Caco-2 (cell line): ENCODE data around the gene PBX1. TPM values are rescaled to one million over a fixed set of nuclear protein-coding genes. Genes with fewer than 3 reads are reported as not detected.

Experiments used
- BruUV-seq: library from RNA; stranded (reverse); fragments of 400-500 nt; replicated peaks from 2 replicates; lab custom pipeline; 2021; lab: Mats Ljungman, UMichigan
- CTCF ChIA-PET: fragments of 300-600 bp; sonication (Branson Sonifier 250); formaldehyde crosslinking; loops from one replicate; lab custom pipeline; 2022; ENCODE audit warnings: antibody characterized with exemption; lab: Charles Lee
- POLR2A ChIA-PET: fragments of 300-600 bp; sonication (Branson Sonifier 250); formaldehyde crosslinking; loops from one replicate; lab custom pipeline; 2022; ENCODE audit warnings: antibody characterized with exemption; lab: Charles Lee
- DNase-seq, 2 experiments: peaks; one replicate each; pipeline versions ENCODE4 v3.0.0 to v3.0.0-alpha.2; 2020 to 2022
- H3K27me3 ChIP-seq: replicated peaks from 2 replicates; pipeline ENCODE4 v1.6.0; 2011; ENCODE audit warnings: low read length; ENCODE audit not compliant: control insufficient read depth, insufficient read depth
- H3K36me3 ChIP-seq: 2 replicates; pipeline ENCODE4 v1.5.1; 2011; ENCODE audit warnings: low read length; ENCODE audit not compliant: control insufficient read depth, insufficient read depth
- H3K4me1 ChIP-seq: fragments of 250-450 bp; sonication (Bioruptor Pico); 2 replicates; pipeline ENCODE4 v1.5.1; 2020; ENCODE audit warnings: mild to moderate bottlenecking
- H3K4me3 ChIP-seq: 2 replicates; pipeline ENCODE4 v1.5.1; 2011; ENCODE audit warnings: low read depth, mild to moderate bottlenecking, control low read depth, low read length
- H3K9me3 ChIP-seq: fragments of 250-450 bp; sonication (Bioruptor Pico); 2 replicates; pipeline ENCODE4 v1.5.1; 2020; ENCODE audit warnings: mild to moderate bottlenecking, moderate library complexity
- H3K27ac Mint-ChIP-seq: one replicate; pipeline ENCODE4 v1.8.0; 2022; ENCODE audit warnings: mixed read lengths; ENCODE audit not compliant: unreplicated experiment
- H3K27me3 Mint-ChIP-seq: one replicate; pipeline ENCODE4 v1.8.0; 2022; ENCODE audit warnings: mixed read lengths; ENCODE audit not compliant: insufficient read depth, unreplicated experiment
- H3K36me3 Mint-ChIP-seq: one replicate; pipeline ENCODE4 v1.8.0; 2022; ENCODE audit warnings: mild to moderate bottlenecking, mixed read lengths; ENCODE audit not compliant: insufficient read depth, unreplicated experiment
- H3K4me1 Mint-ChIP-seq: one replicate; pipeline ENCODE4 v1.8.0; 2022; ENCODE audit warnings: low read depth, mixed read lengths; ENCODE audit not compliant: unreplicated experiment
- H3K4me3 Mint-ChIP-seq: one replicate; pipeline ENCODE4 v1.8.0; 2022; ENCODE audit warnings: mild to moderate bottlenecking, moderate library complexity, mixed read lengths; ENCODE audit not compliant: unreplicated experiment
- H3K9me3 Mint-ChIP-seq: one replicate; pipeline ENCODE4 v1.8.0; 2022; ENCODE audit warnings: mixed read lengths; ENCODE audit not compliant: unreplicated experiment
- intact Hi-C: fragments of 100-400 bp; cut with micrococcal nuclease; formaldehyde crosslinking; loops from one replicate; pipeline ENCODE4 v1.10.0; 2022; ENCODE audit not compliant: unreplicated experiment
- total RNA-seq: library from RNA; stranded (reverse); gene quantifications from 2 replicates; pipeline ENCODE4 v1.2.3, GENCODE V29; 2022
- TF ChIP-seq, protein P1 (sequence below), 2 experiments: fragments of 200-600 bp in 1 of 2; IDR thresholded peaks; 1 replicate in 1 of 2; 2 replicates in 1 of 2; pipeline versions ENCODE4 v1.5.1 to v1.8.0; 2011 to 2022; ENCODE audit warnings: antibody characterized with exemption in 1 of 2, control low read depth in 1 of 2, inconsistent platforms in 1 of 2, low read depth in 1 of 2, low read length in 1 of 2, mild to moderate bottlenecking in 1 of 2, moderate library complexity in 1 of 2; ENCODE audit not compliant: insufficient read depth in 1 of 2, severe bottlenecking in 1 of 2, unreplicated experiment in 1 of 2

PBX1 gene
- total RNA-seq, 1 experiment from 2014 or later = 103 TPM

DNA sequence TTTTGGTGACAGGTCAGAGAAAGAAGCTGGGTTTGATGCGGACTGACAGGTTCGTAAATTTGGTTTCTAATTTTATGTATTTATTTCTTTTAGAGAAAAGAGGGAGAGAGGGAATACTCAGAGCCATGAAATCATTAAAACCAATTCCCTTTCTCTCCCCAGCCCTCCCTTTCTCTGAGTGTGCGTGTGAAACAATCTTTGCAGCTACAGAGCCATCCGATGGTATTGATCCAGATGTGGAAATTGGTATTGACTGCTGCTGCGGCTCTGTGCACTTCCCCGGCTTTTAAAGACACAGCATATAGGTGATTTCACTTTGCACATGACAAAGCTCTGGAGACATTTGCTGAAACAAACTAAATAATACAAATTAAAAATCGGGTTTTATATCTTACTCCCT lies 42.4 kb upstream of the PBX1 start:
- DNase-seq = no peak
- H3K9me3 ChIP-seq = no peaks in the 10 kb centered on the region
- H3K27me3 ChIP-seq = no peaks in the 10 kb centered on the region
- no peaks in the 10 kb centered on the region for H3K36me3 Mint-ChIP-seq
- BruUV-seq = no TSS peak
- ChIA-PET POLR2A (no interaction called here), CTCF (interaction anchor here (0.6 kb wide), 1 partner anchor 307 kb away, joined by 3 read pairs; no protein-coding TSS in a partner anchor)
- no peak overlapping the region for H3K27ac Mint-ChIP-seq
- TF ChIP-seq, protein P1, sequence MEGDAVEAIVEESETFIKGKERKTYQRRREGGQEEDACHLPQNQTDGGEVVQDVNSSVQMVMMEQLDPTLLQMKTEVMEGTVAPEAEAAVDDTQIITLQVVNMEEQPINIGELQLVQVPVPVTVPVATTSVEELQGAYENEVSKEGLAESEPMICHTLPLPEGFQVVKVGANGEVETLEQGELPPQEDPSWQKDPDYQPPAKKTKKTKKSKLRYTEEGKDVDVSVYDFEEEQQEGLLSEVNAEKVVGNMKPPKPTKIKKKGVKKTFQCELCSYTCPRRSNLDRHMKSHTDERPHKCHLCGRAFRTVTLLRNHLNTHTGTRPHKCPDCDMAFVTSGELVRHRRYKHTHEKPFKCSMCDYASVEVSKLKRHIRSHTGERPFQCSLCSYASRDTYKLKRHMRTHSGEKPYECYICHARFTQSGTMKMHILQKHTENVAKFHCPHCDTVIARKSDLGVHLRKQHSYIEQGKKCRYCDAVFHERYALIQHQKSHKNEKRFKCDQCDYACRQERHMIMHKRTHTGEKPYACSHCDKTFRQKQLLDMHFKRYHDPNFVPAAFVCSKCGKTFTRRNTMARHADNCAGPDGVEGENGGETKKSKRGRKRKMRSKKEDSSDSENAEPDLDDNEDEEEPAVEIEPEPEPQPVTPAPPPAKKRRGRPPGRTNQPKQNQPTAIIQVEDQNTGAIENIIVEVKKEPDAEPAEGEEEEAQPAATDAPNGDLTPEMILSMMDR (IDR thresholded peaks at IDR 0.05; ENCODE audit: insufficient read depth in 1 of 2, low read depth in 1 of 2, low read length in 1 of 2, severe bottlenecking in 1 of 2, unreplicated experiment in 1 of 2) = no peak
- H3K36me3 ChIP-seq = no peaks in the 10 kb centered on the region
- no peaks in the 10 kb centered on the region for H3K4me1 Mint-ChIP-seq
- H3K4me1 ChIP-seq = no peaks in the 10 kb centered on the region
- no peaks in the 10 kb centered on the region for H3K27me3 Mint-ChIP-seq
- no peak overlapping the region for H3K4me3 Mint-ChIP-seq
- intact Hi-C loops = loop anchor here (1.0 to 5.0 kb wide), 3 partner anchors 20 to 146 kb away; no protein-coding TSS in a partner anchor
- no peaks in the 10 kb centered on the region for H3K9me3 Mint-ChIP-seq
- H3K4me3 ChIP-seq = no peak overlapping the region

DNA sequence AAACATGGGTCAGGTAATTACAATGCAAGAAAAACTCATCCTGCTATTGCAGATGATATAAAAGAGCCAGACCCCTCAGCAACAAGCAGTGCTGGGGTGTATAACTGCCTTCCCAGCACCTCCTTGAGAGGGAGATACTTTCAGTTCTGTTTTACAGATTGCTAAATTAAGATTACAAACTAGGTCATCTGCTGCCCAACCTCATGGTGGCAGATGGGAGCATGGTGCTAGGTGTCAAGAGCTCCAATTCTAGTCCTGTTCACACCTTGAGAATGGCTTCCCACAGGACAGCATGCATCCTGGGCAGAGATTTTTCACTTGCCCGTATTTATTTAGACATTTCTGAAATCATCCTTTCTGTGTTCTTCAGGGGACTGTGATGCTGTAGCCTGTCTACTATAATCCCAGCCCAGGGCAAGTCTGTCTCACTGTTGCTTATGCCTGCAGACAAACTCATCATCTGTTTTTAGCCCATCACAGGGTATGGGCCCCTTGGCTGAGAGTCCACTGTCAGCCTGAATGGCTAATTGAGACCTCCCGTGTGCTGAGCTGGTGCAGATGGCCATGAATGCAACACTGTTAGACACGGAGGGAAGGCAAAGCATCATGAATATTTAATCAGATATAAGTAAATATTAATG lies 40.2 kb upstream of the PBX1 start:
- CTCF ChIA-PET = interaction anchor here (0.6 kb wide), 1 partner anchor 100 kb away, joined by 3 read pairs; no protein-coding TSS in a partner anchor

DNA sequence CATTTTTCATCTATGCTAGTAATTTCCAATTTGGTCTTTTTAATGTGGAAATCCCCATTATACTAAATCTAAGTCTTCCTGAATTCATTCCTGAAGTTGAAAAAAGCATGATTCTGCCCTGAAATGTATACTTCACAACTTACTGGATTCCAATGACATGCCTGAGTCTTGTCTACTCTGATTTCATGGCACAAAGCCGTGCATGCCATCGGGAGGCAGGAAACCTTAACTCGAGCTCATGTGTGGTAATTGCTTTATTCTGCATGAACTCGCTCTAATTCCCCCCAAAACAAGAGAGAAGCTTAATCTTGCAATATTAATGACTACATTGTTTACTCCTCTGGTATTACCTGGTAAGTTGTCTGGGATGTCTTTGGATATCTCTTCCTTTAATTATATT lies 39.6 kb upstream of the PBX1 start:
- no peaks in the 10 kb centered on the region for H3K36me3 Mint-ChIP-seq
- H3K9me3 Mint-ChIP-seq = no peaks in the 10 kb centered on the region
- Histone ChIP-seq H3K9me3 (no peaks in the 10 kb centered on the region), H3K4me1 (no peaks in the 10 kb centered on the region), H3K36me3 (no peaks in the 10 kb centered on the region), H3K4me3 (no peak overlapping the region), H3K27me3 (no peaks in the 10 kb centered on the region)
- no TSS peak for BruUV-seq
- H3K27ac Mint-ChIP-seq = no peak overlapping the region
- DNase-seq = no peak
- no peaks in the 10 kb centered on the region for H3K27me3 Mint-ChIP-seq
- no peak overlapping the region for H3K4me3 Mint-ChIP-seq
- POLR2A ChIA-PET = no interaction called here
- intact Hi-C loops = loop anchor here (2.0 to 5.0 kb wide), 3 partner anchors 83 to 267 kb away; no protein-coding TSS in a partner anchor
- TF ChIP-seq, protein P1 (IDR thresholded peaks at IDR 0.05; ENCODE audit: insufficient read depth in 1 of 2, low read depth in 1 of 2, low read length in 1 of 2, severe bottlenecking in 1 of 2, unreplicated experiment in 1 of 2) = no peak
- no peaks in the 10 kb centered on the region for H3K4me1 Mint-ChIP-seq
- CTCF ChIA-PET = interaction anchor here (0.6 kb wide), 1 partner anchor 99 kb away, joined by 3 read pairs; no protein-coding TSS in a partner anchor

More for the DNA sequence above, 40.2 kb upstream of the PBX1 start:
- POLR2A ChIA-PET = no interaction called here
- Mint-ChIP-seq H3K4me1 (no peaks in the 10 kb centered on the region), H3K27me3 (no peaks in the 10 kb centered on the region), H3K27ac (no peak overlapping the region), H3K9me3 (no peaks in the 10 kb centered on the region), H3K36me3 (no peaks in the 10 kb centered on the region), H3K4me3 (no peak overlapping the region)
- peak in 1 of 2 experiments; percentile 13 for DNase-seq
- no peaks in the 10 kb centered on the region for H3K36me3 ChIP-seq
- no peak overlapping the region for H3K4me3 ChIP-seq
- no TSS peak for BruUV-seq
- TF ChIP-seq, protein P1 (IDR thresholded peaks at IDR 0.05; ENCODE audit: insufficient read depth in 1 of 2, low read depth in 1 of 2, low read length in 1 of 2, severe bottlenecking in 1 of 2, unreplicated experiment in 1 of 2) = peak in 1 of 2 experiments; percentile 21
- H3K4me1 ChIP-seq = no peaks in the 10 kb centered on the region
- no peaks in the 10 kb centered on the region for H3K9me3 ChIP-seq
- intact Hi-C loops = loop anchor here (1.0 to 5.0 kb wide), 4 partner anchors 83 to 268 kb away; no protein-coding TSS in a partner anchor
- no peaks in the 10 kb centered on the region for H3K27me3 ChIP-seq
